NCI-H1930 (cell line): ENCODE measurements around the gene EPHA10.
A peak's percentile ranks its signal among the peaks of the same experiment; 100 is the strongest.
"Not testable (repeated sequence)": the region's sequence is repeated elsewhere in the genome, so short reads cannot be mapped to it uniquely, and the experiment has no call there.

Source experiments
- DNase-seq, 2 experiments: peaks; one replicate each; lab custom pipeline; 2025; lab: John Stamatoyannopoulos, UW

Gene EPHA10

DNA sequence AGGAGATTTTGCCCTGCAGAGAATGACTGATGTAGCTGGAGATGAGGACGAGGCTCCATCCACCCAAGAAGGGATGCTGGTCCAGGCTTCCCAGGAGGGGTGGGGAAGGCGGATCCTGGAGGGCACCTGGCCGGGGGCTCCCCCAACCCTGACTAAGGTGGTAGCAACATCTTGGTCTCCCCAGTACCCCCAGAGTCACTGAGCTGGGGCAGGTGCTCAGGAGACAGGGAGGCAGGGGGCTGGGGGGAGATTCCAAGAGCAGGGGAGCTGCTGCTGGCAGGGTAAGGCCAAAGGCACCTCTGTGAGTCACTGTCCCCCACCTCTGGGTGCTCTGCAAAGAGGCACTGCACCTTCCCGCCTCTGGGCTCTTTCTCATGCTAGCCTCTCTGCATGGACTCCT is 48.6 kb downstream of the EPHA10 start:
- no peak for DNase-seq

DNA sequence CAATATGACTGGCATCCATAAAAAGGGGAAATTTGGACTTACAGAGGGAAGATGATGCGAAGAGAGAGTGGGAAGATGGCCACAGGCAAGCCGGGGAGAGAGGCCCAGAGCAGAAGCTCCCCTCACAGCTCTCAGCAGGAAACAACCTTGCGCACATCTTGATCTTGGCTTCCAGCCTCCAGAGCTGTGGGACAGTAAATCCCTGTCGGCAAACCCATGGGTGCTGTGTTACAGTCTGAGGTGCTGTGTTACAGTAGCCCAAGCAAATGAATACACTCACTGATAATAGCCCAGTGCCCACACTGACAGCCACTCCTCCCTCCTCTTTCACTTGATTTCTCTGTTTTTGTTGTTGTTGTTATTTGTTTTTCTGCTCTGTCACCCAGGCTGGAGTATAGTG is 50.2 kb downstream of the EPHA10 start:
- DNase-seq = no peak

DNA sequence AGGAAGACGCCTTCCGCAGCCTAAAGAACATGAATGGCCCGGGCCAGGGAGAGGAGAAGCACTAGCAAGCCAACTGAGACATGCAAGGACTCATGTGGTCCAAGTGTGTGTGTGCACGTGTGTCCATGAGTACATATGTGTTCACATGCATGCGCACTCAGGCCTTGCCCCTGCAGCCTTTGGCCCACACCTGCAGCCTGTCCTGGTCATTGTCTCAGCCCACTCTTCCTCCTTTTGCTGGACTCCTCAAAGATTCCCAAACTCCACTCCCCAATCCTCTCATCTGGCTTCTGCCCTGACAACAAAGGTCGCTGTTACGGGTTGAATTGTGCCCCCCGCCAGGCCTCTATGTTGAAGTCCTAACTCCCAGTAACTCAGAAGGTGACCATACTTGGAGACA is 50.7 kb downstream of the EPHA10 start:
- DNase-seq = no peak

DNA sequence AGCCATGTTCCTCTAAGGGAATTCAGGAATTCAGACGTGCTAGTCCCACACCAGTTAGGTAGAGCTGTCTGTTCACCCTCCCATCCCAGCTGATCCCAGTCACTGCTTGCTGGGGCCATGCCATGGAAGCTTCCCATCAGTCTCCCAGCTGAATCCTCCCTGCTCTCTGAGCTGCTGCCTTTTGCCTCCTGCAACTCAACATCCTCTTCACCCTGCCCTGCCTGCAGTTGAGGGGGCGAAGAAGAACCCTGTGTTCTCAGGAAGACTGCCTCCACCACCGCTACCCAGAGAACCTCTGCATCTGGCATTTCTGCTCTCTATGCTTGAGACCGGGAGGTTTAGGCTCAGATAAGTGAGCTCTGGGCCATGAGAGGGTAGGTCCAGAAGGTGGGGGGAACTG is 56.4 kb downstream of the EPHA10 start:
- DNase-seq = no peak

DNA sequence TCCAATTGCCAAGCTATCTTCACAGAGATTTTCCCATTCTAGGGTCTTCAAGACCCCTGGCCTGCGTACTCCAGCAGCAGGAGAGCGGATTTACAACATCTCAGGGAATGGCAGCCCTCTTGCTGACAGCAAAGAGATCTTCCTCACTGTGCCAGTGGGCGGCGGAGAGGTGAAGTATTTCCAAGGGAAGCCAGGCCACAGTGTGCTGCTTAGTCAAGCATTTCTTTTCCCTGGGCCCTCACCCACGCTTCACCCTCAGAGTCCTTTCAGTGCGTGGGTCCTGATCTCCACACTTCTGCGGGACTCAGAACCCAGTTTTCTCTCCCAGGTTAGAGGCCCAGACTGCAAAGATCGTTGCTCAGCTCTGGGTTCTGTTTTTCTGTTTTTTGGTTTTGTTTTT is 59.5 kb downstream of the EPHA10 start:
- DNase-seq = no peak

DNA sequence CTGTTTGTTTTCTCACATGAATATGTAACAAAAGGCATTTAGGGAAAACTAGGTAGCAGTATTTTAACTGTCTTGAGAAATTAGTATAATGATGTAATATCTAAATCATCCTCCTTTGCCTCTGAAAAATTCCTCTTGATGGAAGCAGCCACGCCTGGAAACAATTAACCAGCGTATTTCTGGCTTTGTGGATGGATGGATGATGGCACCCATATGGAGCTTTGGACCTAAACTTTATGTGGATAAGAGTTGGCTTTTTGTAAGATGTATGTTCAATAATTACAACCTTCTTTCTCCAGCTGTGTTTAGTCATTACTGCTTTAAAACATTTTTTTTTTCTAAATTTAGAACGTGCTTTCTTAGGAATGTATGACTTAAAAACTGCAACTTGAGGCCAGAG is 60.0 kb downstream of the EPHA10 start:
- DNase-seq = no peak

DNA sequence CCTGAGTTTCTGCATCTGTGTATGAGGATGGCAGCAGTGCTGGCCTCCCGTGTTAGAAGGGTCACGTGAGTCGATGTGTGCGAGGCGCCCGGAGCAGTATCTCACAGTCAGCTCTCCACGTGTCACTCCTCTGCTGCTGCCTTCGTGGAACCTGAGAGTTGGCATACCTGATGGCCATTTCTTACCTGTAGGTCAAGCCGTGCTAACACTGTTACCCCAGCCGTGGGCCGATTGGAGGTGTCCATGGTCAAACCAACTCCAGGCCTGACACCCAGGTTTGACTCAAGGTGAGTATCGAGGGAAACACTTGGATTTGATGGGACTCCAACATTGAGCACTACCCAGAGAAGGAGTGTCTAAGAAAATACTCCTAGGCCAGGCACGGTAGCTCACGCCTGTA is 61.9 kb downstream of the EPHA10 start:
- DNase-seq = no peak

DNA sequence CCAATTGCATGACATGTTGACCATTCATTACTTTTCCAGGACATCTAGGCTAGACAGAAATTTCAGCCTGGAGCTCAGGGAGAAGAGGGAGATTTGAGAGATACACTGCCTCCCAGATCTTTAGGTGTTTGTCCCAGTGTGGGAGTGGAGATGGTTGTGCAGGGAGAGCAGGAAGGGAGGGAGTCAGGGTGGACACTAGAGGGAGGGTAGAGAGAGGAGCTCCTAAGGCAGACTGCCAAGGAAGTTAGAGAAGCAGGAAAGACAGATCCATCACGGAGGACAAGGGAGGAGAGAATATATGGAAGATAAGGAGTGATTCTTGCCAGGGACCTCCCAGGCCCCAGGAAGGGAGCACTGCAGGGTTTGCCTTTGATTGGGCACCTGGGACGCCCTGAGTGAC is 63.9 kb downstream of the EPHA10 start:
- no peak for DNase-seq

DNA sequence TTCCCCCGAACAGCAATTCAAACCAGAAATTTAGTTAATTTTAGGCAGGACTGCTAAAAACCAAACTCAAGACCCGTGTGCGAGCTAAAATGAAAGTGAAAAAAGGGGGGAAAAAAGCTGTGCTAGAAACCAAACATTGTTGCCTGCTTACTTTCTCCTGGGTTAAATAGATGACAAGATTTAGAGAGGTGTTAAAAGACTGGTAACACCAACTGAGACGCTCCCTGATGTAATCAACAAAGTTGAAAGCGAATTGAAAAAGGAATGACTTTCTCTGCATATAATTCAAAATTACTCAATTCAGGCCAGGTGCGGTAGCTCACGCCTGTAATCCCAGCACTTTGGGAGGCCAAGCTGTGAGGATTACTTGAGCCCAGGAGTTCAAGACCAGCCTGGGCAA is 65.8 kb downstream of the EPHA10 start:
- DNase-seq = no peak

DNA sequence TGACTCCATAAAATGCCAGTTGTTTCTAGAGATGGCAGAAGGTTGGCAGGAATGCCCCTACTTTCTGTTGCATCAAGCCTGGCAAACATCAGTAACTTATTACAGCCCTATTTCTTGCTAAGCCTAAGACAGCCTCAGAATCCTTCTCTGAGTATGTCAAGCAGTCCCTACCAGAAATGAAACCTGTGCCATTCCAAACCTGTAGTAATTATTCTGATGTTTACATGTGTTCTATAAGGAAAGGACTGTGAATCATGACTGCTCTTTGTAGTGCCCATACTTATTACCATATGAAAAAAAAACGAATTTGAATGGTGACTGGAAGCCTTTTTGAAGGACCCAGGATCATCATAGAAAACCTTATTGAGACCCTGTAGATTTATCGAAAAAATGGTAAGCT is 67.2 kb downstream of the EPHA10 start:
- no peak for DNase-seq

DNA sequence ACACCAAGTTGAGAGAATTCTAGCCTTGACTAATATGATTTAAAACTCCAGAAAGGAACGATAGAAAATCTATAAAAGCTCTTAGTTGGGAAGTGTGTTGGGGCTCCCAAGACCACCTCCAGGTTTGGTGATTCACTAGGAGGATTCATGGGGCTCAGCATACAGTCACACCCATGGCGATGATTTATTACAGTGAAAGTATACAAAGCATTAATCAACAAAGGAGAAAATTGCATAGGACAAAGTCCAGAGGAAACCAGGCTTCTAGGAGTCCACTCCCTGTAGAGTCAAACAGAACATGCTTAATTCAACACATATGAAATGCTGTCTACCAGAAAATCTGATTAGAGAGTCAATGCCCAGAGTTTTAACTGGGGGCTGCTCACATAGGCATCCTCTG is 67.8 kb downstream of the EPHA10 start:
- no peak for DNase-seq

DNA sequence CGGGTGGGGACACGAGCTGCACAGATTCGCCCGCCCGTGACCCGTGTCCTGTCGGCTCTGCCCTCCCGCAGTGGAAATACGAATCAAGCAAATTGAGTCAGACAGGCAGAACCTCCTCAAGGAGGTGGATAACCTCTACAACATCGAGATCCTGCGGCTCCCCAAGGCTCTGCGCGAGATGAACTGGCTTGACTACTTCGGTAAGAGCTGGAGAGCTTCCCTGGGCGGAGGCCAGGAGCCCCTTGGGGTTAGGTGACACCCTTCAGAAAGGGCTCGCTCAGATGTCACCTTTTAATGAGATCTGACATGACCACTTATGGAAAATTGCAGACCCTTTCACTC is 72.1 kb downstream of the EPHA10 start:
- no peak for DNase-seq

DNA sequence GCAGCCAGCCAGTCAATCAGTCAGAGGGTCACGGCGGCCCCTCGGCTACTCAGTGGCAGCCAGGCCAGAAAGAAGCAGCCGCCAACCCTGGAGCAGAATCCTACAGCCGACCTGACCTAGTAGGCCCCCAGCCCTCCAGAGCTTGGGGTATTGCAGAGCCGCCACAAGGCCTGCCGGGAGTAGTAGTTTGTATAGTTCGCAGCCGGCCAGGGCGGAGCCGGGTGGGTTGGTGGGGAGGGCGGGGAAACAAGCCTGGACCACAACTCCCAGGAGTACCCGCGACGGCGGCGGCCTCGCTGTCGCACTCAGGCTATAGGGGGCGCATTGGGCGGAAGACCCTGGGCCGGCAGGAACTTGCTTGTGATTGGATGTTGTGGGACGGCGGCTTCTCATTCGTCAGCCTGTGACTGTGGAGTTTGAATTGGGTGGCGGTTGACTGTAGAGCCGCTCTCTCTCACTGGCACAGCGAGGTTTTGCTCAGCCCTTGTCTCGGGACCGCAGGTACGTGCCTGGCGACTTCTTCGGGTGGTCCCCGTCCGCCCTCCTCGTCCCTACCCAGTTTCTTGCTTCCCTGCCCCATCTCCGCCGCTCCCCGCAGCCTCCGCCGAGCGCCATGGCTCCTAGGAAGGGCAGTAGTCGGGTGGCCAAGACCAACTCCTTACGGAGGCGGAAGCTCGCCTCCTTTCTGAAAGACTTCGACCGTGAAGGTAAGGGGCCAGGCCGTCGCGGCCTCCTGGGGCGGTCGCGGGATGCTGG is 72.7 kb downstream of the EPHA10 start, which contains the start of gene CDCA8:
Gene CDCA8, plus strand, starts transcription at position 439 of the 756 bp plus-strand sequence. Its CDS starts 175 bp downstream, at position 614.
- DNase-seq = peak; percentile 94

DNA sequence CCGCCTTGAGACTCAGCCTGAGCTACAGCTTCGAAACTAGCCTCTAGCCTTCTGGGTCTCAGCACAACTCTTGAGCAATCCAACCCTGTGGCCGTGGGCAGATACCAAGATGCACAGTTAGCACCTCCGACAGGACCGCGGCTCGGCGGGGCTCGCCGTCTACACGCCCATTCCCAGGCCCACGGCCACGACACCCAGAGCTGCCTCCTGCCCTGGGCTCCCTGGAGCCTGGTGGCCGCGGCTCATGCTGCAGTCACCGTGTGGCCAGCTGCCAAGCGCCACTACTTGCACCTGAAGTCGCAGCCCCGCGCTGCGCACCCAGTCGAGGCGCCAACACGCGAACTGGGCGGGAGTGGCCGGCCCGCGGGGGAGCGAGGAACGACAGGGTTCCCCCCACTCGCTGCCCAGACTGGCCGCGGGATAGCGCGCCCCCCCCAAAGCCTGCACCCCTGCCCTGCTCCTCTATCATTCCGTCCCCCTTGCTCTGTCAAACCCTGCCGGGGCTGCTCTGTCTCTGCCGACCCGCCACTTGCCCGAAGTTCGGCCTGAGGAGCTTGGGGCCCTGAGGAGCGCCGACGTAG is 73.3 kb downstream of the EPHA10 start:
- peak in 1 of 2 experiments; percentile 14 for DNase-seq

DNA sequence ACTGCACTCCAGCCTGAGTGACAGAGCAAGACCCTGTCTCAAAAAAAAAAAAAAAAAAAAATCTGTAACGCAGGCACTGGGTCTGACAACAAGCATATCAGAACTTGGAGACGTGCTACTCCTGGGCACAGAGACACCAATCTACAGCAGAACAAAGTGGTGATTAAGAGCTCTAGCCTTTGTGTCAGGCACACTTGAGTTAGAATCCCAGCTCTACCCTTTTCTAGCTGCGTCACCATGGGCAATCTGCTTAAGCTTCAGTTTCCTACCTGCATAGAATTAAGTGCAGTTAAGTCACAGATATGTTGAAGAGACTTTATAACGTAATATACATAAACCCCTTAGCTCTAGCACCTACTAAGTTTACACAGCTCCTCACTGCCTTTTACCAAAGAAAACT is 76.0 kb downstream of the EPHA10 start:
- DNase-seq = no peak

DNA sequence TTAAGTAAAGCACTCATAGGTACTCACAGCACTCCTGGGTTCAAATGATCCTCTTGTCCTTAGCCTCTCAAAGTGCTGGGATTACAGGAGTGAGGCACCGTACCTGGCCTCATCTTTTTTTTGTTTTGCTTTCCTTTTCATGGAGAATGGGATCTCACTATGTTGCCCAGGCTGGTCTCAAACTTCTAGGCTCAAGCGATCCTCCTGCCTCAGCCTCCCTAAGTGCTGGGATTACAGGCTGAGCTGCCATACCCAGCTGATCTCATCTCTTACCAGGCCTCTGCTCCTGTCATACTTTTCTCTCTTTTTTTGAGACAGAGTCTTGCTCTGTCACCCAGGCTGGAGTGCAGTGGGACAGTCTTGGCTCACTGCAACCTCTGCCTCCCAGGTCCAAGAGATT is 77.2 kb downstream of the EPHA10 start:
- DNase-seq = not testable (repeated sequence)

DNA sequence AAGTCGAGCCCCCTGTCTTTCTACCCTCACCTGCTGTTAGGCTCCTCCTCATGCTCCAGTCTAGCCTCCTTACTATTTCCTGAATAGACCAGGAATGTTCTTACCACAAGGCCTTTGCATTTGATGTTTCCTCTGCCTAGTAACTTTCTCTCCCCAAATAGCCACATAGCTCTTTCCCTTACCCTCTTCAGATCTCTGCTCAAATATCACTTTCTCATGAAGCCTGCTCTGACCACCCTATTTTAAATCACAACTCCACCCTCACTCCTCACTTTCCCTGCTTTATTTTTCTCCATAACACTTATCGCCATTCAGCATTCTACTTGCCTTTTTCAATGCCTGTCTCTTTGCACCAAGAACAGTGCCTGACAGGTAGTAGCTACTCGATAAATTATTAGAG is 79.2 kb downstream of the EPHA10 start:
- no peak for DNase-seq

DNA sequence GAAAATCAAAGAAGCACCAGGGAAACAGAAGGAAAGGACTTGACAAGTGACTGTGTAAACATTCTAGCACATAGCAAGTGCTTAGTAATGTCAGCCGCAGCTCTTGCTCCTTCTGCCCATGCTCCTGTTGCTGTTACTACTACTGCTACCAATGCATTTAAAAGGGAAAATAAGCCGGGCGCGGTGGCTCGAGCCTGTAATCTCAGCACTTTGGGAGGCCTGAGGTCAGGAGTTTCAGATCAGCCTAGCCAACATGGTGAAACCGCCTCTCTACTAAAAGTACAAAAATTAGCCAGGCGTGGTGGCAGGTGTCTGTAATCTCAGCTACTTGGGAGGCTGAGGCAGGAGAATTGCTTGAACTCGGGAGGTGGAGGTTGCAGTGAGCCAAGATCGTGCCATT is 80.7 kb downstream of the EPHA10 start:
- not testable (repeated sequence) for DNase-seq

DNA sequence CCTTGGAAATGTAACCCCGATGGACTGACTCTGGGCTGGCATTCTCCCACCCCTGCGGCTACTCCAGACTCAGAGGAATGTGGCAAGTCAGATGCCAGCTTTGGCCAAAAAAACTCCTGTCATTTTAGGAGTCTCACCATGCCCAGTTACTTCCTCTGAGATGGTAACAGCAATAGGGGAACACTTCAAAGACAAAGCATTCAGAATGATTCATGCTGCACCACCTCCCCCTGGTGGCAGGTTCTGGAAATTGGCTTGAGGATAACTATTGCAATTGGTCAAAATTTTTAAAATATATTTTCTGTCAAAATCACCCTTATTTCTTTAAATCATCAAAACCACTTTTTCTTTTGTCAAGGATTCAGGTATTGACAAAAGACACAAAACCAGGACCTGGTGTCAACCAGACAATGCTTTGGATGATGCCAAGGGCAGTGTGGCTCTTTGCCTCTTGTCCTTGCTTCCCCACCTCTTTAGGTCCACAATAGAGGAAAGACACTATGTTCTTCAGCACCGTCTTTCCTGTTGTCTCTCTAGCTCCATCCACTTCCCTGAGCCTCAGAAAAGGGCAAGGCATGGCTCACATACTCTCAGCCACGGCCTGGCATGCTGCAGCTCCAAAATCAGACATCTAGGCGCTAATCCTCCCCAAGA is 82.5 kb downstream of the EPHA10 start:
- peak; percentile 1 to 58 for DNase-seq

DNA sequence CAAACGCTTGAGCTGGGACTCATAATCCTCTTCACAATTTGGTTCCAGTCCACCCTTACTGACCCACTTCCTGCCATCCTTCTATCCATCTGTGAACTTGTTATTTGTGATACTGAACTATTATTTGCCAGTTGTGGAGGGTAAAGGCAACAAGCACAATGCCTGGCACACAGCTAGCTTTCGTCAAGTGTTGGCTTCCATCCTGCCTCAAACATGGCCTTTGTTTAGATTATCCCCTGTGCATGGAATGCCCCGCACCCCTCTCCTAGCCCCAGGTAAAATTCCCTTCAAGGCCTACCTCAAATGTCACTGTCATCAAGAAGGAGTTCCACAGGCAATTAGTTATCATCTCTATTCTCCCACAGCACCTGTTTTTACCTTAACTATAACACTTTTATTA is 84.0 kb downstream of the EPHA10 start:
- no peak for DNase-seq

DNA sequence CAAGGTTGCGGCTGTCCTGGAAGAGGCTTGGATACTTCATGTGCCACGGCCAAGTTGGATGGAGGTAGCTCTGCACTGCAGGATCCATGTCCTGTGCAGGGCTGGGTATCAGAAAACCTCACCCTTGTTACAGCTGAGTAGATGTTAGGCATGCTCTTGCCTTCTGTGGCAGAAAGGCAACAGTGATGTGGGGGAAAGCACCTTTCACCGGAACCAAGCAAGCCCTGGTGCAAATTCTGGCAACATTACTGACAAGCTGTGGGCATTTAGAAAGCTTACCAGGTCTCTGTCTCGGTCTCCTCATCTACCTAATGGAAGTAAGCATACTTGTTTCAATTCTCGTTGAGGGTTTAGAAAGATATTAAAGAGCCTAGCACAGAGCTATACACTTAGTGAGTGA is 87.1 kb downstream of the EPHA10 start:
- no peak for DNase-seq

DNA sequence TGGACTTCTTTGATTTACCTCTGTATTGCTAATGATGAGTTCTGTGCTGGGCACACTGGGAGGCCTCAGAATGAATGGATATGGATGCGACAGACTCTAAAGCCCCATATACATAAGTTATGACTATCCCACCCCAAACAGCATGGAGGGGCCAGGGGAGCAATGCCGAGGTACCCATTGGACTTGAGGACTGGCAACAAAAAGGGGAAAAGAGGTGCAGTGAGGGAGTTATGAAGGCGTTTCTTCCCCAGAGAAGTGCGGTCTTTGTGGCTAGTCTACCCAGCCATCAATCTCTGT is 87.8 kb downstream of the EPHA10 start:
- no peak for DNase-seq

DNA sequence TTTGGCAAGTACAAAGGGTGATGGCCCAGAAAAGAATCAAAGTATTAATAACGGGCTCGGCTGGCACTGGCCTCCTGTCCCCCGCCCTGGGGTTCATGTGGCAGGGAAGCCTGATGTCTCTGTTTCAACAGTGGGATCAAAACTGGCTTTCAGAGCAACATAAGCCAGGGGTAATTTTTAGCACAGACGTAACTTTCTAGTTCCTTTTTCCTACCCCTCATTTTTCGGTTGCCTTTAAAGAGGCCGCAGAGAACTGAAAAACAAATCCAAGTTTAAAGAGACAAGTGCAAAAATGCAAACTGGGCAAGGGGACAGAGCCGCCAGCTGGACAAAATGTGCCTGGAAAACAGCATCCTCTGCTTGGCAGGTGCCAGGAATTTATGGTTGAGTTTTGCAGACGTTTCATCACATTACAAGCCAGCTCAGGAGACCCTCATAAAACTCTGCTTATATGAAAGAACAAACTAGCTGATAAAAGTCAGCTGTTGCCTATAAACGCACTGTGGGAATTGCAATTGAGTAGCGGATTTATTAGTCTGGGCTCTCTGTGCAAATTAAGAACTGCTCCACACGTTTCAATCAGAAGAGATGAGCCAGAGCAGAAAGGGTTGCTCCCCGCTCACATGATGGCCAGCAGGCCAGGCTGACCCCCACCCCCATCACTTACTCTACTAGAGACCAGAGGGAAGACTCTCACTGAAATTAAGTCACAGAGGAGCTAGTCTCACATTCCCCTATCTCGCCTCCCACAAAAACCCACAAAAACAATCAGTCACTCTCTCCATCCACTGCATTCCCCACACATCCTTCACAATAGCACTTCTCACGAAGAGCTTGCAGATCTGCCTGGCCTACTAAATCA is 88.4 kb downstream of the EPHA10 start:
- no peak for DNase-seq
